ENCODE data around the gene STARD8.

STARD8 gene

DNA sequence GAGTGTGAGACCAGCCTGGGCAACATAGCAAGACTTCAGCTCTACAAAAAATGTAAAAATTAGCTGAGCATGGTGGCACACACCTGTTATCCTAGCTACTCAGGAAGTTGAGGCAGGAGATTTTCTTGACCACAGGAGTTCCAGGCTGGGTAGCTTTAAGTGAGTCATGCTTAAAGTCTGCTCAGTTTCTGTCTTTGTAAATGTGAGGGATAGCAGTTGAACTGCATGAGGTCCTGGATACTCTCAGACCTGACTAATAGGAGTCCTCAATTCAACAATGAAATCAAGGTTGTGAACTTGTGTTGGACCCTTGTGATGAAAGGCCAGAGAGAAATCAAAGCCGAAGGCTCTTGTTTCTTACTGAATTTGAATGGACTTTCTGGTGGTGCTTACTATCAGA lies 45.2 kb downstream of the STARD8 start:
- DNase-seq = no peak

DNA sequence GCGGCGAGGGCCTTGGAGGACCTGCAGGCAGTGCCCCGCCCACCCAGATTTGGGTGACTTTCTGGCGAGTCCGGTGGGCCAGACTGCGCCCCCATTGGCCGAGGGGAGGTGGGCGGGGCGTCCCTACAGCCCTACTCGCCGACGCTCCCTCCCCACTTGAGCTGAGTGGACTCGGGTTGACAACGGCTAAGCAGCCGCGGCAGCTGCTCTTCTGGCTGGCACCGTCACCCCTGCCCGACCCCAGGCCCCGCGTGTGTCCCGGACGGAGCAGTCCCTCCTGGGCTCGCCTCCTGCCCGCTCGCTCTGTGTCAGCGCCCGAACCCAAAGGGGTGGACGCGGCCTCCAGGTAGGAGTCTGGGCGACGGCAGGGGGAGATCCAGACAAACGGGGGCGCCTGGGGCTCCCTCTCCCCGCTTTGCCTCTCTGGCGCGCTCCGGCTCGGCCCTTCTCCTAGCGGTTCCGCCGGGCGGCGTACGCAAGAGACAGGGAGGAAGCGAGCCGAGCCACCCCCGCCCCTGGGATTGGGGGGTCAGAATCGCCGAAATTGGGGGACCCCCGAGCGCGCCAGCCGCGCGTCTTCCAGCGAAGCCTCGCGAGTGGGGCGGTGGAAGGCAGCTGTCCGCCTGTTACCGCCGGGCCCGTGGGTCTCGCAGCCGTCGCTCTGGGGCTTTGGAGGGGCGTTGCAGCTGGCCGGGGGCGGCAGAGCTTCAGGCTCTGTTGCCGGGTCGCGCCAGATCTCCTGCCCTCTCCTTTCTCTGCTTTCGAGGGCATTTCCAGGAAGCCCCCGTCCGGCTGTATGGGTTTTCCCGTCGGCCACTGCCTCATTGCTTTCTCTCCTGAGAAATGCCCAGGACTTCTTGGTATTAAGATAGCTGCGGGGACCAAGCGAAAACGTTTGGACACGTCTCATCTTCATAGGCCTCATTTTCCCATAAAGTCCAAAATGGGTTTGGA lies 46.3 kb downstream of the STARD8 start:
- no peak for DNase-seq

DNA sequence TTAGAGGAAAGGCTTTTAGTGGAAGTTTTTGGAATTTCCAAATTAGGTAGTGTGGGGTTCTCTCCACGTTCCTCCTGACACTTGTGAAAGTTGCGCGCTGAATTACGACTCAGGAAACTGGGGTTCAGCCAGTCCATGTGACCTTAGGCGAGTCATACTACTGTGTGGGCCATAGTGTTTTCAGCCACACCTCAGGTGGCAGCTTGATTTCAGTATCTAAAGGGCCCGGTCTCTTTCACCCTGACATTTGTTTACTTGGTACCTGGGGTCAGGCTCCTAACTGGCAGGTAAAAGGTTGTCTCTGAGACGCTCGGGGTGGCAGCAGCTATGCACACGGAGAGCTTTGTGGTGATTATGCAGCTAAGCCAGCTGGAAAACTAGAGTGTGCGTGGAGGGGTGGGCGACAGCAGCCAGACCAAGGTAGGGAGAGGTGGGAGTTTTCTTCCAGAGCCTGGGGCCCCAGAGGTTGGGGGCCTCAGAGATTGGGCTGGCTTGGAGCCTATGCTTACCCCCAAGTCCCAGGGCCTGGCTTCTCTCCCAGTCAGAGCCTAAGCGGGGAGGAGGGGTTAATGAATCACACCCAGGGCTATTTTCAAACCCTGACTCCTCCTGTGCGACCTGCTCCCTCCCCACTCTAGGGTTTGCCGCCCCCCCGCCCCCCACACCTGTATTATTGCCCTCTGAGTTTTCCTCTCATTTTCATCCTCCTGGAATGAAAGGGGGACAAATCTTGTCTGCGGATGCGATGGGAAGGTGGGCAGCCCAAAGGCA lies 47.2 kb downstream of the STARD8 start:
- DNase-seq = no peak

DNA sequence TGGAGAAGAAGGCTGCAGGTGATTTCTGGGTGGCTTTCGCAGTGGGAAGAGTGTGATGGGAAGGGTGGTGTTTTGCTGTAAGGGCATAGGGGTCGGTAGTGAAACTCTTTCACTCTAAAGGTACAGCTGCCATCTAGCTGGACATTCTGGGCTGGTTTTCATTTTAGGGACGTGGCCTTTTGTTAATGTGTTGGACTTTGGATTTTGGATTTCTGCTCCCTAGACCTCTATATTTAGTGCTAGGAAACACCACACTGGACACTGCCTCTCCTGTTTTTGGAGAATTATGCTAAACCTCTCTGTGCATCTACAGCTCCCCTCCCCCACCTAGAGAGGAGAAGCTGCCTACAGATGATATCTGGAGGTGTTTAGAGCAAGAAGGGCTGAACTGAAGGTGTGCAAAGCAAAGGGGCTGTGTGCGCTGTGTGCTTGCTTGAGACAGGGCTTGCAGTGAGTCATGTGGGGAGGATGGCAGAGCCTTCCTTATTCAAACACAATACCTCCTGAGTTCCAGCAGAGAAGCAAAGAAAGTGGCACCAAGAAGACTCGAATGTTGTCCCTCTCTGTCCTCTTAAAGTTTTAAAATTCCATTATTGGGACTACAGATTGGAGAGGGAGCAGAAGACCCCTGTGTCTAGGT lies 47.9 kb downstream of the STARD8 start:
- DNase-seq = no peak

DNA sequence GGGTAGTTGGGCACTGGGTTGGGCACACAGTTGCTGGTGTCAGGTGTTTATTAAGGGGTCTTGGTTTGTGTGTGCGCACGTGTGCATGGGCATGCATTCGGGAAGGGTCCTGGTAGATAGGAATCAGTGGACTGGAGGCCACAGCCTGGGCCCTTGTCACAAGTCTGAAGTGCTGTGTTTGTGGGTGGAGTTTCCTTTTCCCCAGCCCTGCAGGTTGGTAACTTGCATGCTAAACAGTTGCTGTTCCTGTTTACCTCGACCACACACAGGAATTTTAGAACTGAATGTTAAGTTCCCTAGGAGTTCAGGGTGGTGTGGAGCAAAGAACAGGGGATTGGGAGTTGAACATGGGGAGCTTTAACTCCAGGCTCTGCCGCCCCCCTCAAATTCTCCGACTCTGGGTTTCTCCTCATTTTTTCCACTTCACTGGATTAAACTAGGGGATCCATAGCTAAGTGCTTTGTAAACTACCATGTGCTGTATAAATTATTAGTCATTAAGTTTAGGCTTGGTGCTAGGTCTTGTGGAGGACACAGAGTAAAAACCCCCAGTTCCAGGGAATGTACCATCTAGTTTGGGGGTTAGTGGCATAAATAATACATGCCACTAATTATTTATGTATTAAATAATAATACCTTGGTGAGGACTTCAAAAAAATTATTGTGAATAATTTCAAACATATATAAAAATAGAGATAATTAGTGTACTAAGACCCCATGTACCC lies 49.0 kb downstream of the STARD8 start:
- DNase-seq = no peak

DNA sequence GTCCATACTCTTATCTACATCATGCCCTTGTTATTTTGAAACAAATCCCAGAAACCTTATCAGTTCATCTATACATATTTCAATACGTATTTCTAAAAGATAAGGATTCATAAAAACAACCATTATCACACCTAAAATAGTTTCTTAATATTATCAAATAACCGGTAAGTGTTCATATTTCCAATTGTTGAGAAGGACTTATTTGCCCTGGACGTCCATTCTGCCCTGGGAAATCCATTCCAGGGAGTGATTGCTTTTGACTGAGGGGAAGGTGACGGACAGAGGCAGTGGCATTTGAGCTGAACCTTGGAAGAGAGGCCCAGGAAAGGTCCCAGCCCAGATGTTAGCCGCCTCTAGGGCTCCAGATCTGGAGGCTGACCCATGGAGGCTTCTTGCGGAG lies 49.6 kb downstream of the STARD8 start:
- DNase-seq = no peak

GRCh38 chrX:68697465-68698125 lies 50.1 kb downstream of the STARD8 start:
- no peak for DNase-seq

- DNase-seq = no peak
Observed at GRCh38 chrX:68698942-68699341, 51.5 kb downstream of the STARD8 start.

DNA sequence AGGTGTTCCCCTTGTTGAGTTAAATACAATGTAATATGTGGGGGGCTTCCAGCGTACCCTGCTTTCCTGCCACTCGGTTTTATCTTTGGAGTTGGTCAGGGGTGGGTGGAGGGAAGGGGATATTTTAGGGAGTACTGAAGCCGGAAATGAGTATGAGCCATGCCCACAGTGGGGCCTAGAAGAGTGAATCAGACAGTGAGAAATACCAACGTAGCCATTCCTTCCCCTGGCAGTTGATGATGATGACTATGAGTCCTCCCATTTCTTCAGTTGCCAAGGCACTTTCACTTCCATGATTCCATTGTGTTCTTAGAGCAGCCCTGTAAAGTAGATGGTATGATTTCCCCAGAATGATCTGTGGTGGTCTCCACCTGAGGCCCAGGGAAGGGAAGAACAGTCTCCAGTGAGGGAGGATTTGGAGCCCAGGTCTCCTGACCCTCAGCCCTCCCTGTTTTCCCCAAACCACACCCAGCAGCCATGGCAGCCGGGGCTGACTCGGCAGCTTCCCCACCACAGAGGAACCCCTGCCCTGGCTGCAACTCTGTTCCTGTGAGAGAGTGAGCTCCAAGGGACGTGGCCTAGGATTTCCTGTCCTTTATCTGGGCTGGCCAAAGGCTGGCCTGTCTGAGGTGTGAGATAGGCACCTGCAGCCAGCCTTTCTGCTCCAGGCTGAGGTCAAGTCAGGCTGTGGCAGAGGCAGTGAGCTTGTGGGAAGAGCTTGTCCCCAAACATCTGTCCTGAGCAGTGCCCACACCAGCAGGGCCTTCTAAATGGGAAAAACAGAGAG lies 52.7 kb downstream of the STARD8 start:
- no peak for DNase-seq

DNA sequence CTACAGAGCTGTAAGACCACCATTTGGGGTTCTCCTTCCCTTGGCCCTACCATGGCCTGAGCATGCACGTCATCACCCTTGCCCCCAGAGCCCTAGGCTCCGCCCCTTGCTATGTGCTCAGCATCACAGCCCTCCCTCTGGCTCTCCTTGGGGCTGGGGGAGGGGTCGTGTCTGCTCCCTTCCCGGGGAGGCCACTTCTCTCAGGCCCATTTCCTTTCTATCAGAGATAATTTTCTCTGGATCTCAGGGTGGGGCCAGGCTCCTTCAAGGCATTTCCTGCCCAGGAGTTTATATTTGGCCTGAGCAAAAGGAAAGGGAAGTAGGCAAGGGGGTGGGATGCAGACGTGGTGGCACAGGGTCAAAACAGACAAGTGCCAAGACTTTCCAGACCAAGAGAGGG lies 55.9 kb downstream of the STARD8 start:
- DNase-seq = no peak

DNA sequence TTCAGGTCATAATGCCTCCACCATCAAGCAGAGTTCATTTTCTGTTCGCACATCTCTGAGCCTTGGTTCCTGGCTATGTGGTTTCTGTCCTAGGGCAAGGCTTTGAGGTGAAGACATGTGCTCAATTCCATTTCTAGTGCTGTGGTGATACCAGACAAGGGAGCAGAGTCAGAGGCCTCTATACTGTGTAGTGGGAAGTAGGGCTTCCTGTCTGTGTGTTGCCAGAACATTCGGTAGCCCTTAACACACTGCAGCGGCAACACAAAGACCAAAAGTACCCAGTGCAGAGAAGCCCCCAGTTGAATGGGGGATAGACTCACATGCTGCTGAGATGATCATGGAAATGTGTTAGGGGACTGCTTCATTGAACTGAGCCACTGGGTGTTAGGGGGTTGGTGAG lies 56.4 kb downstream of the STARD8 start:
- no peak for DNase-seq

DNA sequence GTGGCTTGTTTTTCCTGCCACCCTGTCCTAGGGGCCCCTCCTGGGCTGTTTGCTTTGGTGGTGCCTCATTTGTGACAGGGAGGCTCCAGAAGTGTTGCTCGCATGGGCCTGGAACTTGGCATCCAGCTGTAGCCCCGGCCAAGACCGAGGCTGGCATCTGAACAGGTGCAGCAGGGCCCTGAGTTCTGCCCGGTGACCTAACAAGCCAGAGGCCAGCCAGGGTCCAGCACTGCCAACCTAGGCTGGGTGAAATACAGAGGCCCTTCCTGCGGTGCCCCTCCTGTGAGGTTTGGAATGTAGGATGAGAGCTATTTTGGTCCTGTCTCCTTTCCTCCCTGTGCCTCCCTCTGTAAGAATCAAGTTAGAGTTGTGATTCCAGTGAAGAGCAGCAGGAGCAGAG lies 58.5 kb downstream of the STARD8 start:
- DNase-seq = no peak

DNA sequence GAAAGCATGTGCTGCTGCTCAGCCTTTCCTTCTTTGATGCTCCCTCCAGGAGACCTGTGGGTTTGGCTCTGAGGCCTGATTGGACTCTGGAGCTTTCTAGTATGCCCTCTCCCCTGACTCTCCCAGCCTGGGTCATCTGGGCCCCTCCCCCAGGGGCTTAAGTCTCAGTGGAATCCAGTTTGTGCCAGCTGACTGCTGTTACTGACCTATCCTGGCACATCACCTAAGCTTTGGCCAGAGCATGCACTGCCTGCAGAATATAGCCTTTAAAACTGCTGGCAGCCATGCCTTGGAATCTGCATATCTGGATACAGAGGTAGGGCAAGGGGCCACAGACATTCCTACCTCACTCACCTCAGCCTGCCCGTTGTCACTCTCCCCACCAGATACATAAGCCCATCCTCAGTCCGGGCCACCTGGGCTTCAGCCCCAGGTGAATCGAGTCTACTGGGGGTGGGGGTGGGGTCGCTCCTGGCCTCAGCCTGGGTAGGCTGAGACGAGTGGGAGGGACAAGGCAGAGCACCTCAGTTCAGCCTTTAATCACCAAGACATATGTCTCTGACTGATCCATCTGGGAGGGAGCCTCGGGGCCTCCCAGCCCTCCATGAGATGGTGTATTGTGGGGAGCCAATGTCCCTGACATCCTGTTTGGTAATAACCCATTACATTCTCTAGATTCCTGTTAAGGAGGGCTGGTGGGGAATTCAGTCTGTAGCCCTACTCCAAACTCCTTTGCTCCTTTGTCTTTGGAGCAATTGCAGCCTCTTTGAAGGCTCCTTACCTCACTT lies 61.2 kb downstream of the STARD8 start:
- DNase-seq = no peak

- no peak for DNase-seq
Observed at GRCh38 chrX:68710870-68711576, 63.6 kb downstream of the STARD8 start.

DNA sequence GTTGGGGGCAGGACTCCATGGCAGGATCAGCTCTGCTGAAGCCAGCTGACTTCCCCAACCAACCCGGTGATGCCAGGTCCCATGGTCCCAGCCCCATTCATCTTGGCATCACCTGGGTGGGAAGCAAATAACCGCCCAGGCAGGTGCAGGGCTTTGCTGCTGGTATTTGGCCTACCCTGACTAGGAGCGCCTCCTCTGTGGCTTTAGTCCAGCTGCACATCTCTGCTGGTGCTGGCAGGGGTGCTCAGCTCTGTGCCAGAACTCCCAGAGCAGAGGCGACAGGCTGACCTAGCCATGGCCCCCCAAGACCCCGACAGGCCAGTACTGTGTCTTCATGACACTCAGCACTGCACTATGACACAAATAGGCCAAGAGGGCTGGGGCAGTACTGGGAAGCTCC lies 64.4 kb downstream of the STARD8 start:
- DNase-seq = no peak

GRCh38 chrX:68714856-68715255 lies 67.4 kb downstream of the STARD8 start:
- no peak for DNase-seq

DNA sequence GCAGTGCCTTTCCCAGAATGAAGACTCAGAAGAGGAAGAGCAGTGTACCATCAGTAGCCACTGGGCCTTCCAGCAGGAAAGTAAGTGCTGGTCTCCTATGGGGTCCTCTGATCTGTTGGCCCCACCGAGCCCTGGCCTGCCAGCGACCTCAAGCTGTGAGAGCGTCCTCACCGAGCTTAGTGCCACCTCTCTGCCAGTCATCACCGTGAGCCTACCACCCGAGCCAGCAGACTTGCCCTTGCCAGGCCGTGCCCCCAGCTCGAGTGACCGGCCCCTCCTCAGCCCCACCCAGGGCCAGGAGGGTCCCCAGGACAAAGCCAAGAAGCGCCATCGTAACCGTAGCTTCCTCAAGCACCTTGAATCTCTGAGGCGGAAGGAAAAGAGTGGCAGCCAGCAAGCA lies 69.7 kb downstream of the STARD8 start:
- DNase-seq = no peak

- no peak for DNase-seq
Observed at GRCh38 chrX:68717663-68718442, 70.4 kb downstream of the STARD8 start.

GRCh38 chrX:68718443-68718820 lies 71.0 kb downstream of the STARD8 start:
- no peak for DNase-seq
